Esophagus muscularis mucosa (tissue), 2 donors: Measurements from ENCODE around the gene PTCH1.

Source experiments
- POLR2A ChIP-seq: fragments of 450-650 bp; IDR thresholded peaks from one replicate; pipeline ENCODE4 v1.6.1; 2017; ENCODE audit warnings: antibody characterized with exemption, moderate library complexity, mild to moderate bottlenecking, low read depth
- POLR2AphosphoS5 ChIP-seq, 2 donors: sonication (generic); formaldehyde crosslinking; IDR thresholded peaks; one replicate each; pipeline ENCODE4 v1.6.1; 2017; ENCODE audit warnings: antibody characterized with exemption in 2 of 2

- TF ChIP-seq POLR2AphosphoS5 (IDR thresholded peaks at IDR 0.05) = no peak
- no peak for TF ChIP-seq POLR2A
Observed at GRCh38 chr9:95468791-95469190, 48.0 kb downstream of the PTCH1 start.
